T-helper 9 cell (primary cell): ENCODE data around the gene SLC35G6.
A peak's percentile ranks its signal among the peaks of the same experiment; 100 is the strongest.
"Not testable (repeated sequence)": the region's sequence is repeated elsewhere in the genome, so short reads cannot be mapped to it uniquely, and the experiment has no call there.

Source experiments
- DNase-seq: peaks from one replicate; pipeline ENCODE4 v3.0.0-alpha.2; 2020

The SLC35G6 gene

DNA sequence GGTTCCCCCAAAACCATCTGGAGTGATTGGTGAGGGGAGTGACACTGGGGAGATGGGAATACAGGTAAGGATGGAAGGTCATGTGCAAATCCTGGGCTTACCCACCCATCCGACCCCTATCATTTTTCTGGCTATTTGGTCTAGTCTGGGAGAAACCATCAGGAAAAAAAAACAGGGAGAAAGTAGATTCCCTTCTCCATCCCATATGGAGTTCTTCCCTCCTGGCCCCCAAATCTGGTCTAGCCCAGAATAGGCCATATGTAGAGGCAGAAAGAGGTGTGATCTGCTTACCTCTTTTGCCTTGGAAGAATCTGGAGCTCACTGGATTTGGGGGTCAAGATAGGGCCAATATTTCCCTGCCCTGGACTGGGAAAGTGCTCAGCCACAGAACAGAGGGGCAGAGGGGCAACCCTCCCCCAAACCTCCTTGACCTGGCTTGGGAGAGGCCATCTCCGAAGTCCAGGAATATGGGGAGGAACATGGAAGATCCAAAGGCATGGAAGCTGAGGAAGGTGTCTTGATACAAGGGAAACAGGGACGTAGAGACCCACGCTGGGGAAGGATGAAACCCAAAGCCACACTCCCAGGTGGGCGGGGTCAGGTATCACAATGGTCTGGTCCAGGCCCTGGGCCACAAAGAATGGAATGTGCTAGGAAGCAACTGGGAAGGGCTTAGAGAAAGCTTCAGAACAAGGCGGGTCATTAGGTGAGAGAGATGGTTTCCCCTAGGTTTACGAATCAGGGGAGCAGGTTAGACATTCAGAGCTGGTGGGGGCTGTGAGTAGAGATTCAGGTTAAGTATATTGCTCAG is 20.2 kb upstream of the SLC35G6 start:
- DNase-seq = no peak

DNA sequence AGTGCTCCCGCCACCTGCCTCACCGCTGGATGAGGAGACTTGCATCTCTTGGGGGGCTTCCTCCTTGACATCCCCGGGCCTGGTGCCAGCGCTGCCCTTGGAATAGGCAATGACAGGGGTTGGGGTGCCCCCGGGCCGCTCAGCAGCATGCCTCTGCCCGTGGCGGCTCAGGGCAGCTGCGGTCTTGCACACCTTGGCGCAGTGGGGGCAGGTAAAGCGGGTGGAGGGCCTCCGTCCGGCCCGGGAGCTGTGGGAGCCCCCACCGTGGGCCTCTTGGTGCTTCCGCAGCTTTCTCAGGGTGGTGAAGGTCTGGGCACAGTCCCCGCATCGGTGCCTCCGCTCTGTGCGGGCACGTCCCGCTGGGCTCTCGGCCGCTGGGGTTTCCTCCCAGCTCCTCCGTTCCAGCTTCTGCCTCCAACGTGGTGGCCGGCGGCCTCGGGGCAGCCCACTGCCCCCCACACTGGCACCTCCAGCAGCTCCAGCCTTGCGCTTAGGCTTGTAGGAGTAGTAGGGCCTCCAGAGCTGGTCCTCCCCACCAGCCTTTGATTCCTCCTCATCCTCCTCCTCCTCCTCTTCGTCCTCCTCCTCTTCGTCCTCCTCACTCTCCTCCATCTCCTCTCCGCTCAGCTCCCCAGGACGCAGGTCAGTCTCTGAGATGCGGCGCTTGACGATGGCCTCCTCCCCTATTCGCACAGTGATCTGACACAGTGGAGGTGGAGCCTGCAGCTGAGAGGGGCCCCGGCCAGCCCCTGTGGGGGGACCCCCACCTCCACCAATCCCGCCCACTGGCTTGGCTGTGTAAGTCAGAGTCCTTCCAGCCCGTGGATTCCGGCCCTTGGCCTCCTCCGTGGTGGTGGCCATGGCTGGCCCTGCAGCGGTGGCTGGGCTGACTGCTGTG is 18.5 kb upstream of the SLC35G6 start:
- no peak for DNase-seq

DNA sequence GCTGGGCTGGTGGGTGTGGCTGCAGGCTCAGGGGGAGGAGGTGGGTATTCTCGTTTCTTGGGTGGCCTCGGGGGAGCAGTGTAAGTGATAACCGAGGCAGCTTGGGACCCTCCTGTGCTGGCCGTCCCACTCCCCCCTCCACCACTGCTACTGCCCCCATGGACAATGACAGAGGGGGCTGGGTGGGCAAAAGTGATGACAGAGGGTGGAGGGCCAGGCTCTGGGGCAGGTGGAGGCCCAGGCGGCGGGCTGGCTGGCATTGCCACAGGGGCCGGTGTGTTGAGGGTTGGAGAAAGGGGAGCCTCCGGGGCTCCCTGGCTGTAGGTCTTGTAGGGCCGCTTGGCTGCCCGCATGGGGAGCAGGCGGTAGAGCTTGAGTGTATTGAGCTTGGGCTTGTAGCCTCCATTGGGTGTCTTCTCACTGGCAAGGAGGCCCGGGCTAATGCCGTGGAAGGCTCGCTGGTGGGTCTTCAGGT is 17.8 kb upstream of the SLC35G6 start:
- DNase-seq = no peak

DNA sequence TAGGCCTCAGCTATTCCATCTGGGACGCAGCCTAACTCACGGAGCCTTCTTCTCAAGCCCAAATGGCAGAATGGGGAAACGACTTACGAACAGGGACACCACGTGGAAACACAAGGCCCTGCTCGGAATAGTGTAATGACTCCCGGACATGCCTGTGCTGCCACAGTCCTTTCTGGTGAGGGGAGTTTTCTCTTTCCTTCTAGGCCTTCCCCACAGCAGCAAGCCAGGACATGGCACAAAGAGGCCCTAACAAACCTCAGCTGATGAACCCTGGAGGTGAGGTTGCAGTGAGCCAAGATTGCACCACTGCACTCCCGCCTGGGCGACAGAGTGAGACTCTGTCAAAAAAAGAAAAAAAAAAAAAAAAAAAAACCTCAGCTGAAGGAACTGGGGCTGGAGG is 17.2 kb upstream of the SLC35G6 start:
- no peak for DNase-seq

DNA sequence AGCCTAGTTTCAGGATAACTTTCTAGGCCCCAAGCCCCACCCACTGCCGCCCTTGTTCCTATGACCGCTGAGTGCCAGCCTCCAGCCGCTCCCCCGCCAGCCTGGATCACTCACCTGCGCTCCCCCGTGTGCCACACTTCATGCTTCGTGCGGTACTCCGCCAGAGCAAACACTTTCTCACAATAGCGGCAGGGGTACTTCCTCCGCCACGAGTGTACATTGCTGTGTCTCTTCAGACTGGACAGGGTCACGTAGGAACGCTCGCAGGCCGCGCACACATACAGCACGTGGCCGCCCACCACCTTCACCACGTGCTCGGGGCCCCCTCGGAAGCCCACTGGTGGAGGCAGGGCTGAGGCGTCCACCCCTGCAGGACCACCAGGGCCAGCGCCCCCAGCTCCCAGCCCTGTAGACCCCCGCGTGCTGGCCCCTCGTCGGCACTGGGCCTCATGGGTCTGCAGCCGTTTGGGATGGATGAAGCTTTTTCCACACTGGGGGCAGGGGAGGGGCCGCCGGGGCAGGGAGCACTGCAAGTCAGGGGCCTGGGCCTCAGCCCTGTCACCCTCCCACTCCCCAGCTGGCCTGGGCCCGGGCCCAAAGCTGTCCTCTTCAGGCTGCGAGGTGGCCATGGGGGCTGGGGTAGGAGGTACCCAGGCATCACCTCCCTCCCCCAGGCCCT is 15.5 kb upstream of the SLC35G6 start:
- no peak for DNase-seq

DNA sequence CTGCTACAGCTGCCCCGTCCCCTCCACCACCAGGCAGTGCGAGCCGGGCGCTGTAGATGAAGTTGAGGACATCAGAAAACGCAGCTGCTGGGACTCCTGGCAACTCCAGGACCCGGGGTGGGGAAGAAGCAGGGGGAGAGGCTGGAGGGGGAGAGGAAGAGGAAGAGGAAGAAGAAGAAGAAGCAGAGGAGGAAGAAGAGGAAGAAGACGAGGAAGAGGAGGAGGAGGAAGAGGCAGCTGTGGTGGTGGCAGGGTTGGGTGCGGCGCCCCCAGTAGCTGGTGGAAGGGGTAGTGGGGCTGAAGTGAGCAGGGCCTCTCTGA is 15.0 kb upstream of the SLC35G6 start:
- no peak for DNase-seq

DNA sequence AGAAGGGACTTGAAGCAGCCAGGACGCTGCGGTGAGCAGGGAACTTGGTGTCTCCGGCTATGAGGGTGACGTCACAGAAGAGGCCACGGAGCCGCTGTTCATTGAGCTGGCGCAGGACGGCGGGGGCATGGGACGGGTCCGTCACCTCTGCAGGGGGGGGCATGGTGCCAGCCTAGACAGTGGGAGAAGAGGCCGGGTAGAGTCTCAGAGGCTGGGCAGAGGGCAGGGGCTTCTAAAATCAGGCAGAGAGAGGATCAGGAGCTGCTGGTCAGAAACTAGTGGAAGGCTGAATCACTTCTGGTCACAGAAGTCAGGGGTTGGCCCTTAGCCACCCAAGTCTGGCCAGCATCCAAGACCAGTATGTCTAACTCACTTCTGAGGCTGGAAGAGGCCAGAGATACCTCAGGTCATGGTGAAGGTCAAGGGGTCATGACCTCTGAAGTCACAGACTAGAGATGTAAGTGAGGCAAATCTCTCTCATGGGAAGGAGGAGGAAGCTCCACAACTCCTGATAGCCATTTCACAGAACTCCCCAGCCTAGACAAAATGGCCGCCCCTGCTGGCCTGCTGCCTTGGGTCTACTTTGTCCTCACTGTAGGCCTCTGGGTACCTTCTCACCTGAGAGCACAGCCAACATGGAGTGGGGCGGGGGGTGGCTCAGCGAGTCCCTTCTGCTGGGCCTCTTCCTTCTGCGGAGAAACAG is 14.5 kb upstream of the SLC35G6 start:
- no peak for DNase-seq

DNA sequence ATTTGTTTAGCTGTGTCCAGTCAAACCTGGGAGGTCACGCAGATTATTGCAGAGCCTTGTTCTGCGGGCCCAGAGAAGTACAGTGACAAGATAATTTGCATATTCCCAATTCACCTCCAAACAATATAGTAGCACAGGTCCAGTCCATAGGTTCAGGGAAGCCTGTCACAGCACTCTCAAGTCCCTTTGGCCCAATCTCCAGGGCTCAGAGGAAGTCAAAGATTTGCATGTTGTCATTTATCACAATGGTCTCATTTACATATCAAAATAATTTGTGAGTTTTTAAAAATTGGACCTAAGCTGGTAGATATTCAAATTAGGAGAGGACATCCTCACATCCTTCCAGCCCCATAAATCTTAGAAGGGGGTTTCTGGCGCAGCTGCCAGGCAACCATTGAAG is 13.7 kb upstream of the SLC35G6 start:
- no peak for DNase-seq

DNA sequence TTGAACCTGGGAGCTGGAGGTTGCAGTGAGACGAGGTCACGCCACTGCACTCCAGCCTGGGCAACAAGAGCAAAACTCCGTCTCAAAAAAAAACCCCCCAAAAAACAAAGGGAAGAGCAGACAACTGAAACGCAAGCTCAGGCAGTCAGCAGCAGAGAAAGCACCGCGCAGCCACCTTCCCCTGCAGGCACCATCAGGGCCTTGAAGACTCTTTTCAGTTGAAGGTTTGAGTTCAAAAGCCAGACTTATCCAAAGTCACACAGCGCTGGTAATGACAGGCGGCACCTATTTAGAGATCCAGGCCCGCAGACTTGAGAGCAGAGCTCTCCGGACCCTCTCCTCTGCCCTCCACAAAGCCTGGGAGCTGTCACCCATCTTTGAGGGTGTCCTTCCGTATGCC is 13.0 kb upstream of the SLC35G6 start:
- DNase-seq = no peak

DNA sequence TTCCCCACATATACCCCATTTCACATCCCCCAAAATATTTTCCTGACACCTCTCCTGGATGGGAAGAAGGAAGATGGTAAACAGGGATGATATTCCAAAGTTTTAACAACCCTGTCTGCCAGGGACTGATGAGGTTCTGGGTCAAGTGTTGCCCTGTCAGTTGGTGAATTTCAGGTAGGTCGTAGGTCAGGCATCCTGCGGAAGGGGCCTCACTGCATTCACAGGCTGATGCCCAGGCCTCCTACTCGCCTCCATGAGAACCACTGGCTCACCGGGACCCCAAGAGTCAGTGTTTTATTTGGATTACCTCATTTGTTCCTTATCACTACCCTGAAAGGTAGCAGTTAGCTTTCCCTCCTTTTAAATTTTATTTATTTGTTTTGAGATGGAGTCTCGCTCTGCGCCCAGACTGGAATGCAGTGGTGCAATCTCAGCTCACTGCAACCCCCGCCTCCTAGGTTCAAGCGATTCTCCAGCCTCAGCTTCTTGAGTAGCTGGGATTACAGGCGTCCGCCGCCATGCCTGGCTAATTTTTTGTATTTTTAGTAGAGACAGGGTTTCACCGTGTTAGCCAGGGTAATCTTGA is 12.3 kb upstream of the SLC35G6 start:
- no peak for DNase-seq

DNA sequence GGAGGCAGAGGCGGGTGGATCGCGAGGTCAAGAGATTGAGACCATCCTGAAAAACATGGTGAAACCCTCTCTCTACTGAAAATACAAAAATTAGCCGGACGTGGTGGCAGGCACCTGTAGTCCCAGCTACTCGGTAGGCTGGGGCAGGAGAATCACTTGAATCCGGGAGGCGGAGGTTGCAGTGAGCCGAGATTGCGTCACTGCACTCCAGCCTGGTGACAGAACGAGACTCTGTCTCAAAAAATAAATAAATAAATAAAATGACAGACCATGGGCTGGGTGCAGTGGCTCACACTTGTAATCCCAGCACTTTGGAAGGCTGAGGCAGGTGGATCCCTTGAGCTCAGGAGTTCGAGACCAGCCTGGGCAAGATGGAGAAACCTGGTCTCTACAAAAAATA is 11.4 kb upstream of the SLC35G6 start:
- DNase-seq = not testable (repeated sequence)

DNA sequence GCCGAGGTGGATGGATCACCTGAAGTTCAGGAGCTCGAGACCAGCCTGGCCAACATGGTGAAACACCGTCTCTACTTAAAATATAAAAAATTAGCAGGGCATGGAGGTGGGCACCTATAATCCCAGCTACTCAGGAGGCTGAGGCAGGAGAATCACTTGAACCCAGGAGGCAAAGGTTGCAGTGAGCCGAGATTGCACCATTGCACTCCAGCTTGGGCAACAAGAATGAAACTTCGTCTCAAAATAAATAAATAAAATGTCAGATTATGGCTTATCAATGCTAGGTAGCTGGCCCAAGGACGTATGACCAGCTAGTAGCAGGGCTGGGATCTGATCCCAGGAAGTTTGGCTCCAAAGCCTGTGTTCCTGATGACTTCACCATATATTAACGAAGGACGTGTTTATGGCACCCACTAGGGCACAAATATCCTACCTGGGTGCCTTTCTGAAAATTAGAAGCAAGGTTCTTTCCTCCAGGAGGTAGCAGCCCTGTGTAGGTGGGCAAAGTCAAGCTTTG is 10.7 kb upstream of the SLC35G6 start:
- not testable (repeated sequence) for DNase-seq

DNA sequence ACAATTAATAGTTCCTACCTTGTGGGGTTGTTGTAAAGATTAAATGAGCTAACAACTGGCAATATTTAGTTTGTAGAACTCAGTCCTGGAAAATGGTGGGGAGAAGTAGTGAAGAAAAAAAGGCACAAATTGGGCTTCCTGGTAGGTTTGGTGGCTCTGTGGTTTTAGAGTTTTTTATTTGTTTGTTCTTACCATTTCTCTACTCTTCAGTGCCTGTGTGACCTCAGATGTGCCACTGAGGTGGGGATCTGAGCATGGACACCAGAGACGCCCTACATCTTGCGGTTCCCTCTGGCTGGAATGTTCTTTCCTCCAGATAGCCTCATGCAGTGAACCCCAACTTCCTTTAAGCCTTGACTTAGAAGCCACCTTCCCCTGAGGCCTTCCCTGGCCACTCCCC is 9.5 kb upstream of the SLC35G6 start:
- DNase-seq = no peak

DNA sequence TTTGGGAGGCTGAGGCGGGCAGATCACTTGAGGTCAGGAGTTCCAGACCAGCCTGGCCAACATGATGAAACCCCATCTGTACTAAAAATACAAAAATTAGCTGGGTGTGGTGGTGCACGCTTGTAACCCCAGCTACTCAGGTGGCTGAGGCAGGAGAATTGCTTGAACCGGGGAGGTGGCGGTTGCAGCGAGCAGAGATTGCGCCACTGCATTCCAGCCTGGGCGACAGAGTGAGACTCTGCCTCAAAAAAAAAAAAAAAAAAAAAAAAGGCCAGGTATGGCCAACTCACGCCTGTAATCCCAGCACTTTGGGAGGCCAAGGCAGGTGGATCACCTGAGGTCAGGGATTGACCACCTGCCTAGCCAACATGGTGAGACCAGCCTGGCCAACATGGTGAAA is 6.5 kb upstream of the SLC35G6 start:
- DNase-seq = not testable (repeated sequence)

DNA sequence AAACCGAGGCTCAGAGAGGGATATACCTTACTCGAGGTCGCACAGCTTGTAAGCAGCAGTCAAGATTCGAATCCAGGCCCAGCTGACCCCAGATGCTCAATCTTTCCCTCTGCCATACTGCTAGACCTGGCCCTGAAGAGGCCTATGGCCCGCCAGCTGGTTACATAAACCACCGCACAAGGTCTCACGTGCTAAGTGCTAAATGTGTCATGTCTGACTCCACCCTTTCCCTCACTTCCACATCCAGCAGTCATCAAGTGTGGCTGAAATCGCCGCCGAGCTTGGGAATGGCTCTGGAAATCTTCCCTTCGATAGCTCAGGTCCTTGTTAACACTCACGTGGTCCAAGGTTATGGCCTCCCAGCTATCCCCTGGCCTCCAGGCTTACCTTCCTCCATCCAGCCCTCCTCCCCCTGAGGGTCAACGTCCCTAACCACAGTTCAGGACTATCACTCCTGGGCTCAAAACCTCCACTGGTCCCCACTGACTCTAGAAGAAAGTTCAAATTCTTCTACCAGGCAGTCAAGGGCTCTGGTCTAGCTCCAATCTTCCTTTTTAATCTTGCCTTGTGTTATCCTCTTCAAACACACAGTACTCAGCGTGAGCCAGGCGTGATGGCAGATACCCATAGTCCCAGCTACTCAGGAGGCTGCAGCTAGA is 5.4 kb upstream of the SLC35G6 start:
- no peak for DNase-seq

DNA sequence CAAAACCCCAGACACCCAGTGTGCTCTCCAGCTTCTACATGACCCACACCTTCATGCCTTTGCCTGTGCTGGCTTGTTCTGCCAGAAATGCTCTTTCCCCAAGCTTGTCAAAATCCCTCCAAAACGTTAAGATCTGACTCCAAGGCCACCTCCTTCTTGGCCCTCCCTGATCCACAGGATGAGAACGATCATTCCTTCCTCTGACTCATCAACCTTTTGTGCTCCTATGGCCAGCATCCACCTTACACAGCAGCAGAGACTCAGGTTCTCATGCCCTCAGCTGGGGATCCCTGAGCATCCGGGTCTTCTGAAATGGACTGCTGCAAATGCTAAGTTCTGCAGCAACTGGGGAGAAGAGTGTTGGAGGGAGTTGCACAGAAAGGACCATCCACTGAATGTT is 4.8 kb upstream of the SLC35G6 start:
- no peak for DNase-seq

DNA sequence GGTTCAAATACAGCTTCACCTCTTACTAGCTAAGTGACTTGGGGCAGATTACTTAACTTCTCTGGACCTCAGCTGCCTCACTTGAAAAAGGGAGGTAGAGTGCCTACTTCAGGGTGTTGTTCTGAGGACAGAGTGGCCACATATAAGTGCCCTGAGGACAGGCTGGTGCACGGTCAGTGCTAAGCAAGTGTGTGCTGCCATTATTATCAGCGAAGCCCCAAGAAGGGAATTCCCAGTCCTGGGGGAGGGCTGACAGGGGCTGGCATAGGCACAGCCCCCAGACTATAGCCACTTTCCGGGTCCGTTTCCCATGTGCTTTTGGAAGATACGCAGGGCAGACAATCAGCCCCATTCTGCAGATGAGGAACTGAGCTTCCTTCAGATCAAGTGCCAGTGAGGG is 4.3 kb upstream of the SLC35G6 start:
- no peak for DNase-seq

DNA sequence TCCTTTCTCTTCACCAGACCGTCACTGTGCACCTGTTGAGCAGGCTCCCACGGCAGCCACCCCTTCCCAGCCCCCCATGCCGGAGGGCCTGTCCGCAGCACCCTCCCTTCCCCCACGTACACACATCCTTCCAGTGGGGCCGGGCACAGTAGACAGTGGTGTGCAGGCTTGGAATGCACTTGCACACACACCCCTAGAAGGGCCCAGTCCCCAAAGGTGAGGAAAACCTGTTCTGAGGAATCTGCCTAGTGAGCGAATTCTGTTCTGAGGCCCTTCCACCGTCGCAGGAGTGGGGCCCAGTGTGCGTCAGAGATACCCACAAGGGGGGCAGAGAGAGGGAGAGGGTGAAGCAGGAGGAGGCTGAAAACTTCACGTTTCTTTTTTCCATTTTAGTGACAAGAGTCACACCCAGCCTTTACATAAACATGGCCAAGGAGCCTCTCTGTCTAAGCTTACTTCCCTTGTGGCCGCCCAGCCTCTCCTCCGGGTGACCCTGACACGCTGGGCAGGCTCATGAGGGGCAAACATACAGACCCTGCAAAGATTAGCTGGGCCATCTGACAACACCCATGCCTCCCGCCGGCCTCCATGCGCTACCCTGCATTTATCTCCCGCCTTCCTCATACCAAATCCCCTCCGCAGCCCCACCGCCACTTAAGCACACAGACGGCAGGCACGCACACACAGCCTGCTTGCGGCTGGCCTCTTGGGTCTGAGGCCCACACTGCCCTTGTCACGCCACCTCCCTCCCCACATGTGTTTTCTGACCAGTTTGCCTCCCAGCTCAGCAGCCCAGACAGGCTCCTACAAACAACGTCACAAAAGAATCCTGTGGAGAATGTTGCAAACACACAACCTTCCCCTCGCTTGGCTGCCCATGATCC is 3.6 kb upstream of the SLC35G6 start:
- no peak for DNase-seq

DNA sequence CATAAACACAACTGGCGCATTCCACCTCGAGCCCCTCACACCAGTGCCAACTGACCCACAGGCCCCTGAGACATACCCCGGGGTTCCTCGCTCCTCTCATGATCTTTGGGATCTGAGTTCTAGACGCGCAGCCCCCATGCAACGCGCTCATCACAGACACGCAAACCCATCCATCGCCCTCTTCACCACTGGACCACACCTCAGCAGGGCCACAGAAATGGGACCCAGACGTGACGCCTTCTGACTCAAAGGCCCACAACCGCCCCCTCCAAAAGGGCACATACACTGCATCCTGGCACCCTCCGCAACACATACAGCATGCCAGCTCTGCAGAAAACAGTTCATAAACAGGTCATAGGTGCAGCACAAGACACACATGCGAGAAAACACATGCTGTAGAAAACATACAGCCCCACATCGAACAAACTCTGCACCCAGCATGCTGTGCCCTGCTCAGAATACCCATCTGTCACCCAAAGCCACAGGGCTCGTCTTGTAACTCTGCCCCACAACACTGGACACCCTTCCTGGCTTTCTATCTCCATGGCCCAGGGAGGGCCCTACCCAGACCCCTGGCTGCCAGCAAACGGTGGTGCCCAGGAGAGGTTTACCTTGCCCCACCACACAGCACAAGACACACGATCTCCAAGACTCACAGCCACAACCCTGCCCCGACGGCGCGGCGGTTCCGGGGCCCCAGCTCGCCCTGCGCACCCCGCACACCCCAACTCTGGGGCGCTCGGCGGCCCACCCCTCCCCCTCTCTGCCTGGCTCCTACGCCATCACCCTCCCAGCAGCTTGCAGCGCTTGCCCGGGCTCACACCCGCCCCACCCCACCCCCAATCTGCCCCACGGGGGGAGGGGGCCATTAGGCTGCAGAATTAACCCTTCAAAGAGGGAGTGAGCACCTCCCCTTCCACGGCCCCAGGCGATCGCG is 2.7 kb upstream of the SLC35G6 start:
- peak; percentile 71 for DNase-seq
